Mammary epithelial cell (primary cell): ENCODE measurements around the gene AREL1.

Experiments
- EZH2 ChIP-seq: IDR thresholded peaks from 2 replicates; pipeline ENCODE4 v1.6.1; 2012; ENCODE audit warnings: low read length, inconsistent platforms, borderline replicate concordance
- TF ChIP-seq, protein P1 (sequence below), 2 donors: IDR thresholded peaks in 1 of 2; conservative IDR thresholded peaks in 1 of 2; 2 replicates each; pipeline ENCODE4 v1.5.1; 2011 to 2012; ENCODE audit warnings: inconsistent platforms in 2 of 2, low read length in 2 of 2, mild to moderate bottlenecking in 2 of 2, control low read depth in 1 of 2, low read depth in 1 of 2; ENCODE audit not compliant: insufficient read depth in 1 of 2; ENCODE audit errors: extremely low read depth in 1 of 2

DNA sequence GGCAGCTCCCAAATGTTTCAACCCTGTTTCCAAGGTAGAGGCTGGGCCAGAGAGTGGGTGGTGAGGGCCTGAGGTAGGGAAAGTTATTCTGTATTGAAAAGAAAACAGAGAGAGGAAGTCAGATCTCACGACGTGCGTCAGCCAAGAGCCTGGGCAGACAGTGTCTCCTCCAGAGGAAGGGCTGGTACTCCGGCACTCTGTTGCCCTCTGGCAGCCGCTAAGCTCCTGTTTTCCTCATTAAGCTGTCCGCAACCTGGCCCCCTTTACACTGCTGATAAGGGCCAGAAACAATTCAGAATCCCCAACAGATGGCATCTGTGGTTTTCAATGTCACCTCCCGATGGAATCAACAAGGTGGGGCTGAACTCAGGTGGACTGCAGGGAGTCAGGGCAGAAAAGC, 74.8 kb downstream of the AREL1 start:
- TF ChIP-seq, protein P1, sequence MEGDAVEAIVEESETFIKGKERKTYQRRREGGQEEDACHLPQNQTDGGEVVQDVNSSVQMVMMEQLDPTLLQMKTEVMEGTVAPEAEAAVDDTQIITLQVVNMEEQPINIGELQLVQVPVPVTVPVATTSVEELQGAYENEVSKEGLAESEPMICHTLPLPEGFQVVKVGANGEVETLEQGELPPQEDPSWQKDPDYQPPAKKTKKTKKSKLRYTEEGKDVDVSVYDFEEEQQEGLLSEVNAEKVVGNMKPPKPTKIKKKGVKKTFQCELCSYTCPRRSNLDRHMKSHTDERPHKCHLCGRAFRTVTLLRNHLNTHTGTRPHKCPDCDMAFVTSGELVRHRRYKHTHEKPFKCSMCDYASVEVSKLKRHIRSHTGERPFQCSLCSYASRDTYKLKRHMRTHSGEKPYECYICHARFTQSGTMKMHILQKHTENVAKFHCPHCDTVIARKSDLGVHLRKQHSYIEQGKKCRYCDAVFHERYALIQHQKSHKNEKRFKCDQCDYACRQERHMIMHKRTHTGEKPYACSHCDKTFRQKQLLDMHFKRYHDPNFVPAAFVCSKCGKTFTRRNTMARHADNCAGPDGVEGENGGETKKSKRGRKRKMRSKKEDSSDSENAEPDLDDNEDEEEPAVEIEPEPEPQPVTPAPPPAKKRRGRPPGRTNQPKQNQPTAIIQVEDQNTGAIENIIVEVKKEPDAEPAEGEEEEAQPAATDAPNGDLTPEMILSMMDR (conservative IDR thresholded peaks at IDR 0.05 in 1 of 2, IDR thresholded peaks at IDR 0.05 in 1 of 2; ENCODE audit: extremely low read depth in 1 of 2, insufficient read depth in 1 of 2, low read depth in 1 of 2, low read length in 2 of 2) = no peak
- TF ChIP-seq EZH2 = no peak
